K562 (cell line): Measurements from ENCODE around the gene LY6G6F. TPM values are rescaled to one million over a fixed set of nuclear protein-coding genes. Genes with fewer than 3 reads are reported as not detected.

Source experiments
- ADNP ChIP-seq: fragments of 200-800 bp; sonication (Bioruptor generic); IDR thresholded peaks from 2 replicates; pipeline ENCODE4 v1.6.1; 2016; ENCODE audit warnings: missing genetic modification characterization, missing compliant biosample characterization
- CBFB ChIP-seq: sonication (generic); formaldehyde crosslinking; IDR thresholded peaks from 2 replicates; pipeline ENCODE4 v1.4.0; 2020; ENCODE audit warnings: mild to moderate bottlenecking, missing genetic modification reagents
- EZH2 ChIP-seq: IDR thresholded peaks from 2 replicates; pipeline ENCODE4 v1.6.1; 2012; ENCODE audit warnings: low read depth, mild to moderate bottlenecking, inconsistent platforms, low read length, borderline replicate concordance
- FOXA3 ChIP-seq, 2 experiments: fragments of 450-650 bp in 1 of 2; sonication (generic) in 1 of 2; formaldehyde crosslinking; IDR thresholded peaks in 1 of 2; conservative IDR thresholded peaks in 1 of 2; 2 replicates each; pipeline versions ENCODE4 v1.4.0 to v1.8.0; 2020 to 2022; ENCODE audit warnings: mild to moderate bottlenecking in 2 of 2, missing genetic modification reagents in 1 of 2
- GTF2E2 ChIP-seq: fragments of 200-800 bp; sonication (Bioruptor generic); IDR thresholded peaks from 2 replicates; pipeline ENCODE4 v1.6.1; 2016; ENCODE audit warnings: missing genetic modification characterization, missing compliant biosample characterization
- HOXB6 ChIP-seq: fragments of 250-450 bp; sonication (Bioruptor Pico); IDR thresholded peaks from 2 replicates; pipeline ENCODE4 v1.5.1; 2022; ENCODE audit warnings: mild to moderate bottlenecking, borderline replicate concordance
- JUN ChIP-seq, 2 experiments: sonication (generic) in 1 of 2; formaldehyde crosslinking in 1 of 2; IDR thresholded peaks; 2 replicates each; pipeline versions ENCODE4 v1.6.1 to v1.8.0; 2012 to 2022; ENCODE audit warnings: borderline replicate concordance in 2 of 2, mild to moderate bottlenecking in 2 of 2, improper control_type of control experiment in 1 of 2, low read depth in 1 of 2, low read length in 1 of 2, missing genetic modification reagents in 1 of 2
- KAT7 ChIP-seq: sonication (generic); formaldehyde crosslinking; IDR thresholded peaks from 2 replicates; pipeline ENCODE4 v1.8.0; 2022; ENCODE audit warnings: missing genetic modification reagents, mild to moderate bottlenecking, borderline replicate concordance
- MAX ChIP-seq: sonication (generic); formaldehyde crosslinking; IDR thresholded peaks from 2 replicates; pipeline ENCODE4 v1.9.0; 2022; ENCODE audit warnings: mild to moderate bottlenecking, missing genetic modification reagents
- MIER1 ChIP-seq: fragments of 450-650 bp; IDR thresholded peaks from 2 replicates; pipeline ENCODE4 v1.6.1; 2016; ENCODE audit warnings: antibody characterized with exemption, mild to moderate bottlenecking, low read depth
- STAG1 ChIP-seq: sonication (generic); formaldehyde crosslinking; IDR thresholded peaks from 2 replicates; pipeline ENCODE4 v1.5.0; 2020; ENCODE audit warnings: missing genetic modification reagents, borderline replicate concordance
- TAF1 ChIP-seq: IDR thresholded peaks from 2 replicates; pipeline ENCODE4 v1.6.1; 2011; ENCODE audit warnings: mild to moderate bottlenecking, low read length, moderate library complexity; ENCODE audit not compliant: insufficient read depth, control insufficient read depth, severe bottlenecking; ENCODE audit errors: extremely low read depth
- TFAP4 ChIP-seq: sonication (generic); formaldehyde crosslinking; IDR thresholded peaks from 2 replicates; pipeline ENCODE4 v1.8.0; 2022; ENCODE audit warnings: missing genetic modification reagents, mild to moderate bottlenecking, moderate library complexity, borderline replicate concordance
- TOE1 ChIP-seq, 2 experiments: fragments of 450-650 bp in 1 of 2; sonication (generic) in 1 of 2; formaldehyde crosslinking in 1 of 2; IDR thresholded peaks; 2 replicates each; pipeline versions ENCODE4 v1.7.1 to v1.8.0; 2016 to 2022; ENCODE audit warnings: borderline replicate concordance in 2 of 2, mild to moderate bottlenecking in 2 of 2, antibody characterized with exemption in 1 of 2, inconsistent platforms in 1 of 2, low read depth in 1 of 2, missing genetic modification reagents in 1 of 2, moderate library complexity in 1 of 2
- XRCC5 ChIP-seq: fragments of 200-400 bp; formaldehyde crosslinking; IDR thresholded peaks from 2 replicates; pipeline ENCODE4 v1.6.1; 2017; ENCODE audit warnings: low read depth, mild to moderate bottlenecking, low read length
- ZFP91 ChIP-seq: sonication (generic); formaldehyde crosslinking; IDR thresholded peaks from 2 replicates; pipeline ENCODE4 v1.8.0; 2022; ENCODE audit warnings: mild to moderate bottlenecking, missing genetic modification reagents
- polyA plus RNA-seq, 8 experiments: library from polyadenylated mRNA; depleted of rRNA in 4 of 8; stranded (reverse) in 5 of 8; unstranded in 3 of 8; fragments of >200 nt; fragmentation: Nextera tagmentation in 2 of 8; fragmentation: Illumina TruSeq in 1 of 8; extraction: Ambion mirVana in 2 of 8; extraction: Trizol in 1 of 8; gene quantifications; 2 replicates each; pipeline versions ENCODE4 v1.2.1 to v1.2.3, GENCODE V29; 2011 to 2014; ENCODE audit warnings: inconsistent platforms in 1 of 8, missing spikeins in 1 of 8
- total RNA-seq, 7 experiments: library from RNA; depleted of rRNA in 6 of 7; stranded (reverse); fragments of >200 nt in 6 of 7; fragmentation: Illumina TruSeq in 2 of 7; extraction: Trizol in 2 of 7; gene quantifications; 2 replicates each; pipeline versions ENCODE4 v1.2.1 to v1.2.3, GENCODE V29; 2011 to 2021; ENCODE audit warnings: low replicate concordance in 1 of 7

The LY6G6F gene
- total and polyA plus RNA-seq, 9 of the 15 experiments (the other 6 are each of a cell fraction or from before 2014, with no cell fraction given) = 0.14 to 0.50 (median 0.28) TPM; not detected in 2

- 0 out of 2 replicates have a peak, but pooled peaks have one; percentile 67 for TF ChIP-seq KAT7 (CRISPR knock-in tag)
- TF ChIP-seq GTF2E2 (tag) = no peak
- TF ChIP-seq TAF1 = no peak
- peak; percentile 67; the same call in 1 of the 2 replicates for TF ChIP-seq CBFB (CRISPR knock-in tag)
- TF ChIP-seq JUN (IDR thresholded peaks at IDR 0.05; ENCODE audit: borderline replicate concordance, low read depth, low read length) = no peak
- TF ChIP-seq JUN (CRISPR knock-in tag; IDR thresholded peaks at IDR 0.05; ENCODE audit: borderline replicate concordance) = peak; percentile 89; the same call in 1 of the 2 replicates
- TF ChIP-seq TOE1 (IDR thresholded peaks at IDR 0.05; ENCODE audit: borderline replicate concordance) = no peak
- peak; percentile 58; the same call in 1 of the 2 replicates for TF ChIP-seq TOE1 (CRISPR knock-in tag; IDR thresholded peaks at IDR 0.05; ENCODE audit: borderline replicate concordance, low read depth)
- TF ChIP-seq ADNP (tag) = no peak
- 0 out of 2 replicates have a peak, but pooled peaks have one; percentile 2 for TF ChIP-seq STAG1
- 0 out of 2 replicates have a peak, but pooled peaks have one; percentile 52 for TF ChIP-seq MIER1
- TF ChIP-seq HOXB6 (CRISPR knock-in tag) = no peak
- TF ChIP-seq TFAP4 = peak; percentile 82; the same call in 1 of the 2 replicates
- no peak for TF ChIP-seq EZH2
- TF ChIP-seq ZFP91 (CRISPR knock-in tag) = peak; percentile 58; the same call in 1 of the 2 replicates
- TF ChIP-seq FOXA3 (CRISPR knock-in tag; conservative IDR thresholded peaks at IDR 0.05 in 1 of 2, IDR thresholded peaks at IDR 0.05 in 1 of 2) = peak in 1 of 2 experiments; percentile 75; a peak in 1 of 4 replicates
- TF ChIP-seq XRCC5 = no peak; the same call in 1 of the 2 replicates
- peak; percentile 68 for TF ChIP-seq MAX
Observed at GRCh38 chr6:31701666-31702404, 4.8 kb upstream of the LY6G6F start (continued).
